ENCODE data around the gene TGFBR2.

The TGFBR2 gene

DNA sequence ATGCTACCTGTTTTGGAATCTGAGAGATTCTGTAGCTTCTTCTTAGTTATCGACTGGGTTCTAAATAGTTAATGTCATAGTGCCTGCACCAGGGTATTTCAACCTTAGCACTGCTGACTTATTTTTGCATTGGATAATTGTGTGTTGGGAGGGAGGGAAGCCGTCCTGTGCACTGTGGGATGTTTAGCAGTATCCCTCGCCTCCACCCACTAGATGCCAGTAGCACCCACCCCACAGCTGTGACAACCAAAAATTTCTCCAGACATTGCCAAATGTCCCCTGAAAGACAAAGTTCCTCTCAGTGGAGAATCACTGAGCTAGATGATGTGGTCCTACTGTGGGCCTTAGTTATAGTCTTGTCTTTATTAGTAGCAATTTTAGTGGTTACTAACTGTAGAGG is 88.3 kb downstream of the TGFBR2 start:
- TF ChIP-seq, protein P1, sequence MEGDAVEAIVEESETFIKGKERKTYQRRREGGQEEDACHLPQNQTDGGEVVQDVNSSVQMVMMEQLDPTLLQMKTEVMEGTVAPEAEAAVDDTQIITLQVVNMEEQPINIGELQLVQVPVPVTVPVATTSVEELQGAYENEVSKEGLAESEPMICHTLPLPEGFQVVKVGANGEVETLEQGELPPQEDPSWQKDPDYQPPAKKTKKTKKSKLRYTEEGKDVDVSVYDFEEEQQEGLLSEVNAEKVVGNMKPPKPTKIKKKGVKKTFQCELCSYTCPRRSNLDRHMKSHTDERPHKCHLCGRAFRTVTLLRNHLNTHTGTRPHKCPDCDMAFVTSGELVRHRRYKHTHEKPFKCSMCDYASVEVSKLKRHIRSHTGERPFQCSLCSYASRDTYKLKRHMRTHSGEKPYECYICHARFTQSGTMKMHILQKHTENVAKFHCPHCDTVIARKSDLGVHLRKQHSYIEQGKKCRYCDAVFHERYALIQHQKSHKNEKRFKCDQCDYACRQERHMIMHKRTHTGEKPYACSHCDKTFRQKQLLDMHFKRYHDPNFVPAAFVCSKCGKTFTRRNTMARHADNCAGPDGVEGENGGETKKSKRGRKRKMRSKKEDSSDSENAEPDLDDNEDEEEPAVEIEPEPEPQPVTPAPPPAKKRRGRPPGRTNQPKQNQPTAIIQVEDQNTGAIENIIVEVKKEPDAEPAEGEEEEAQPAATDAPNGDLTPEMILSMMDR (IDR thresholded peaks at IDR 0.05; ENCODE audit: low read depth, low read length, missing control alignments), result no peak
- no peak overlapping the region for H3K4me3 ChIP-seq (replicated peaks; ENCODE audit: low read depth, low read length)
- DNase-seq (ENCODE audit: extremely low read depth, low read depth), result no peak

GRCh38 chr3:30695302-30696061 is 89.1 kb downstream of the TGFBR2 start:
- TF ChIP-seq, protein P1 (IDR thresholded peaks at IDR 0.05; ENCODE audit: low read depth, low read length, missing control alignments), result no peak
- no peak for DNase-seq (ENCODE audit: extremely low read depth, low read depth)
- no peak overlapping the region for H3K4me3 ChIP-seq (replicated peaks; ENCODE audit: low read depth, low read length)

DNA sequence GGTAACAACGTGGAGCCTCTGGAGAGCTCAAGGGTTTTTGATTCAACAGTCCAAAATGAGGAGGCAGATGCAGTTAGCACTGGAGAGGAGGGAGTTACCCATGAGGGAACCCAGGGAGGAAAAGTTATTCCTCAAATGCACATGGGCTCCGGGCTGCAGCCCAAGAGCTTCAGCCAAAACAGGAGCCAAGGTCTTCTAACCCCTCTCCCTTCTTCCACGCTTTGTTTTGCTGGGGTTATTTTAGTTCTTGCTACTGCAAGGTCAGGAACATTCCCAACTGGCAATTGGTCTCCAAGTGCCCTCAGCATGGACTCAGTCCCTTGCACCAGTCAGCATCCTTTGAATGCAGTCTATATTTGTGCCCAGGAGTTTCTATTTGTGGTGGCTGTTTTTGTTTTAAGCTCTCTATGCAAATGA is 90.0 kb downstream of the TGFBR2 start:
- DNase-seq (ENCODE audit: extremely low read depth, low read depth), result no peak
- H3K4me3 ChIP-seq (replicated peaks; ENCODE audit: low read depth, low read length), result no peak overlapping the region
- TF ChIP-seq, protein P1 (IDR thresholded peaks at IDR 0.05; ENCODE audit: low read depth, low read length, missing control alignments), result no peak

GRCh38 chr3:30696896-30697295 is 90.5 kb downstream of the TGFBR2 start:
- no peak for DNase-seq (ENCODE audit: extremely low read depth, low read depth)
- no peak overlapping the region for H3K4me3 ChIP-seq (replicated peaks; ENCODE audit: low read depth, low read length)
- TF ChIP-seq, protein P1 (IDR thresholded peaks at IDR 0.05; ENCODE audit: low read depth, low read length, missing control alignments), result no peak

DNA sequence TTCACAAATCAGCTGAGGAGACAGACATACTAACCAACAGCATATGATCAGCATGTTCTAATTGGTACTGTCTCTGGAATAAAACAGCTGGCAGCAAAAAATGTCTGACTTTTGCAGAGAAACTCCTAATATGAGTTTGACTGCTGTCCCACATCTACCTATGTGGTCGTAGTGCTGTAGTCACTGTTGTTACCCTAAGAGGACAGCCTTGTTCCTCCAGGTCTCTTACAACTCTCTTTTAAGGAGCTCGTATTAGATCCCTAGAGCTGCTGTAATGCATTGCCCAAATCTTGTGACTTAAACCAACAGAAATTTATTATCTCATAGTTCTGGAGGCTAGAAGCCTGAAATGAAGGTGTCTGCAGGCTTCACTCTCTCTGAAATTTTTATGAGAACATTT is 92.1 kb downstream of the TGFBR2 start:
- DNase-seq (ENCODE audit: extremely low read depth, low read depth), result no peak
- TF ChIP-seq, protein P1 (IDR thresholded peaks at IDR 0.05; ENCODE audit: low read depth, low read length, missing control alignments), result no peak
- no peak overlapping the region for H3K4me3 ChIP-seq (replicated peaks; ENCODE audit: low read depth, low read length)

DNA sequence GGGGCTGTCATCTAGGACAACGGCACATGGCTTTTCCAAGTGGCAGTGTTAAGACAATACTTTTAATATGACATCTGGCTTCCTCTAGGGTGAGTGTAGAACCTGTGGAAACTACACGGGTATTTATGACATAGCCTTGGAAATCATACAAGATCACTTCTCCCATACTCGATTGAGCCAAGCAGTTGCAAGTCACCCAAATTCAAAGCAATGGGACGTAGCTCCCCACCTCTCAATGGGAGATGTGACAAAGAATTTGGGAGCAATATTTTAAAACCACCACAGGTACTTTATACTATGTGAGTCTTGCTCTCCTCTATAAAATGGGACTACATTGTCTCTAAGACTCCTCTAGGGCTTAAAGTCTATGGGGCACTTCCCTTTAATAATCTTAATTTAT is 93.5 kb downstream of the TGFBR2 start:
- DNase-seq (ENCODE audit: extremely low read depth, low read depth), result no peak
- H3K4me3 ChIP-seq (replicated peaks; ENCODE audit: low read depth, low read length), result no peak overlapping the region
- TF ChIP-seq, protein P1 (IDR thresholded peaks at IDR 0.05; ENCODE audit: low read depth, low read length, missing control alignments), result no peak
